Measurements from ENCODE around the gene ROCK2.

DNA sequence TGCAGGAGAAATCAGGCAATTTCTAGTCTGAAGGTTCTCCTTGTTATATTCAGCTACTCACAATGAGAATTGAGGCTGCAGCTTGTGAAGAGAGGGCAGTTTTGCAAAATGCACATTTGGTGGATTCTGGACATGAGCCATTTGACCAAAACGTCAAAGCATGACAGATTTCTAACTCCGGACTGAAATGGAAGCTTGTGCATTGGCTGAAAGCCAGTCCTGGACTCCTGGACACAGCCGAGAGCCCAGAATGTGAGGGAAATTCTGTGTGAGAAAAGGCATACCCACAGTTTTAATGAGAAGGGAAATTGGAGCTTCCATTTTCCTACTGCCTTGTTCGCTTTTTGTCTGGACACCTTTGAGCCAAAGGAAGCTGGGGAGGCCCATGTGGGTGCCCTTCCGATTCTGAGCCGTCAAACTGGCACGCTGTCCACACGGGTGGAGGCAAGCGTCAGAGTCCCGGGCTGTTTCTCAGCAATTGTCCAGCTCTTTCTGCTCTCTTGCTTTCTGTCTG lies 23.7 kb upstream of the ROCK2 start:
- TF ChIP-seq POLR2A (IDR thresholded peaks at IDR 0.05): no peak
- TF ChIP-seq, protein P1, sequence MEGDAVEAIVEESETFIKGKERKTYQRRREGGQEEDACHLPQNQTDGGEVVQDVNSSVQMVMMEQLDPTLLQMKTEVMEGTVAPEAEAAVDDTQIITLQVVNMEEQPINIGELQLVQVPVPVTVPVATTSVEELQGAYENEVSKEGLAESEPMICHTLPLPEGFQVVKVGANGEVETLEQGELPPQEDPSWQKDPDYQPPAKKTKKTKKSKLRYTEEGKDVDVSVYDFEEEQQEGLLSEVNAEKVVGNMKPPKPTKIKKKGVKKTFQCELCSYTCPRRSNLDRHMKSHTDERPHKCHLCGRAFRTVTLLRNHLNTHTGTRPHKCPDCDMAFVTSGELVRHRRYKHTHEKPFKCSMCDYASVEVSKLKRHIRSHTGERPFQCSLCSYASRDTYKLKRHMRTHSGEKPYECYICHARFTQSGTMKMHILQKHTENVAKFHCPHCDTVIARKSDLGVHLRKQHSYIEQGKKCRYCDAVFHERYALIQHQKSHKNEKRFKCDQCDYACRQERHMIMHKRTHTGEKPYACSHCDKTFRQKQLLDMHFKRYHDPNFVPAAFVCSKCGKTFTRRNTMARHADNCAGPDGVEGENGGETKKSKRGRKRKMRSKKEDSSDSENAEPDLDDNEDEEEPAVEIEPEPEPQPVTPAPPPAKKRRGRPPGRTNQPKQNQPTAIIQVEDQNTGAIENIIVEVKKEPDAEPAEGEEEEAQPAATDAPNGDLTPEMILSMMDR (IDR thresholded peaks at IDR 0.05 in 4 of 5, conservative IDR thresholded peaks at IDR 0.05 in 1 of 5): no peak
